SU-DHL-6 (cell line): Measurements from ENCODE around the gene GSK3A.

ENCODE experiments used
- H2AFZ ChIP-seq: fragments of 200-600 bp; sonication (generic); 2 replicates; pipeline ENCODE4 v1.6.1; 2014; ENCODE audit warnings: low read depth, mild to moderate bottlenecking, moderate library complexity, mixed read lengths, antibody characterized with exemption, low read length; ENCODE audit not compliant: severe bottlenecking
- H3F3A ChIP-seq: fragments of 200-600 bp; shearing (Covaris generic); 2 replicates; pipeline ENCODE4 v1.6.0; 2016; ENCODE audit warnings: antibody characterized with exemption, mild to moderate bottlenecking; ENCODE audit not compliant: insufficient read depth
- H3K27ac ChIP-seq: fragments of 200-600 bp; sonication (generic); 2 replicates; pipeline ENCODE4 v1.5.1; 2016; ENCODE audit warnings: low read depth, mild to moderate bottlenecking, low read length, moderate library complexity, mixed read lengths
- H3K27me3 ChIP-seq: fragments of 200-600 bp; sonication (generic), shearing (Covaris generic); 2 replicates; pipeline ENCODE4 v1.6.0; 2014; ENCODE audit warnings: mild to moderate bottlenecking, low read length
- H3K36me3 ChIP-seq: fragments of 200-600 bp; sonication (generic); 2 replicates; pipeline ENCODE4 v1.6.1; 2014; ENCODE audit warnings: mild to moderate bottlenecking, low read length, mixed read lengths
- H3K4me2 ChIP-seq: fragments of 300-600, 200-600 bp; shearing (Covaris generic), sonication (generic); 2 replicates; pipeline ENCODE4 v1.6.0; 2014; ENCODE audit warnings: low read length, low read depth, mild to moderate bottlenecking; ENCODE audit not compliant: poor library complexity, severe bottlenecking
- H3K4me3 ChIP-seq: fragments of 200-600 bp; sonication (generic); 2 replicates; pipeline ENCODE4 v1.5.1; 2014; ENCODE audit warnings: antibody characterized with exemption, low read length, mild to moderate bottlenecking, mixed read lengths; ENCODE audit not compliant: insufficient read depth, poor library complexity, severe bottlenecking
- H3K79me2 ChIP-seq: fragments of 200-600 bp; sonication (generic); 2 replicates; pipeline ENCODE4 v1.6.1; 2014; ENCODE audit warnings: mild to moderate bottlenecking, low read length, moderate library complexity; ENCODE audit not compliant: insufficient read depth
- H3K9ac ChIP-seq: fragments of 200-600 bp; sonication (generic); 2 replicates; pipeline ENCODE4 v1.7.0; 2014; ENCODE audit warnings: mild to moderate bottlenecking, low read length
- H3K9me2 ChIP-seq: fragments of 200-600 bp; sonication (generic); replicated peaks from 2 replicates; pipeline ENCODE4 v1.6.1; 2014; ENCODE audit warnings: low read length; ENCODE audit not compliant: insufficient read depth
- H3K9me3 ChIP-seq: fragments of 200-600 bp; sonication (generic); 2 replicates; pipeline ENCODE4 v1.6.1; 2014; ENCODE audit warnings: low read length, mixed read lengths; ENCODE audit not compliant: insufficient read depth
- H4K20me1 ChIP-seq: fragments of 200-600 bp; sonication (generic); 2 replicates; pipeline ENCODE4 v1.6.1; 2014; ENCODE audit warnings: low read depth, mild to moderate bottlenecking, antibody characterized with exemption, low read length, moderate library complexity, mixed read lengths
- CTCF ChIP-seq: fragments of 200-600 bp; sonication (generic); IDR thresholded peaks from one replicate; pipeline ENCODE4 v1.5.1; 2017; ENCODE audit warnings: antibody characterized with exemption, mild to moderate bottlenecking, low read length, moderate library complexity; ENCODE audit not compliant: insufficient read depth, poor library complexity, severe bottlenecking
- EZH2phosphoT487 ChIP-seq: fragments of 200-600 bp; sonication (generic), shearing (Covaris generic); conservative IDR thresholded peaks from 2 replicates; pipeline ENCODE4 v1.6.1; 2018; ENCODE audit warnings: mild to moderate bottlenecking, antibody characterized with exemption, low read length, moderate library complexity, mixed read lengths

Gene GSK3A

DNA sequence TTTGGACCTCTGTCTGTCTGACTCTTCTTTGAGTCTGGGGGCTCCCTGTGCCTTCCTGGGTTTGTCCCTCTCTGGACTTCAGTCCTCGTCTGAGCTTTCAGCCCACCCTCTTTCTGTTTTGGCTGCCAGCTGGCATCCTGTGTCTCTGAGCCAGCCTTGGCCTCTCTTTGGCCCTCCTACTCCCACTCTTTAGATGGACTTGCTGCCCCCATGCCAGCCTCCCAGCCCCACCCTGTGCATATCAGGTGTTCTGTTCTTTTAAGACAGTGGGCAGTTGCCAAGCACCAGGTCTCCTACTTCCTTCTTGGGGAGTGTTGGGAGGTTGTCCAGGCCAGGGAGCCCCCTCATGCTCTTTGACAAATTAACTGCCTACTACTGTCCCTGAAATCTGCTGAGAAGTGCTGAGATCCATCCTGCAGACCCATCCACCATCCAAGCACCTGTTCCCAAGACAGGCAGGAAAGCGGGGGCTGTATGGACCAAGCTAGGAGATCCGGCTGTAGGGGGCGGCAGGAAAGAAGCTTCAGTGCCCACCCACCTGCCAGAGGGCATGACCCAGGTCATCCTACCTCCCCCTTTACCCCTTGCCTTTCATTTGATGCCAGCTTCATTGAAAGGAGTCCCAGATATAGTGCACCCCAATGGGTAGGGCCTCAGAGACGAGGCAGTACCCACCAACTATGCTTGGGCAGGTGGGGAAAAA lies 36.2 kb upstream of the GSK3A start:
- Histone ChIP-seq H3K79me2 (no peaks in the 10 kb centered on the region), H3K9ac (peak overlapping the region; percentile 91), H3K4me3 (no peak overlapping the region), H3K27me3 (no peaks in the 10 kb centered on the region), H2AFZ (no peak overlapping the region), H3K4me2 (peak overlapping the region; percentile 62), H4K20me1 (no peaks in the 10 kb centered on the region), H3F3A (peaks cover 30% of the 10 kb centered on the region), H3K36me3 (no peaks in the 10 kb centered on the region), H3K9me3 (no peaks in the 10 kb centered on the region), H3K27ac (peak overlapping the region; percentile 89), H3K9me2 (no peaks in the 10 kb centered on the region)
- no peak for TF ChIP-seq EZH2phosphoT487
- no peak for TF ChIP-seq CTCF

DNA sequence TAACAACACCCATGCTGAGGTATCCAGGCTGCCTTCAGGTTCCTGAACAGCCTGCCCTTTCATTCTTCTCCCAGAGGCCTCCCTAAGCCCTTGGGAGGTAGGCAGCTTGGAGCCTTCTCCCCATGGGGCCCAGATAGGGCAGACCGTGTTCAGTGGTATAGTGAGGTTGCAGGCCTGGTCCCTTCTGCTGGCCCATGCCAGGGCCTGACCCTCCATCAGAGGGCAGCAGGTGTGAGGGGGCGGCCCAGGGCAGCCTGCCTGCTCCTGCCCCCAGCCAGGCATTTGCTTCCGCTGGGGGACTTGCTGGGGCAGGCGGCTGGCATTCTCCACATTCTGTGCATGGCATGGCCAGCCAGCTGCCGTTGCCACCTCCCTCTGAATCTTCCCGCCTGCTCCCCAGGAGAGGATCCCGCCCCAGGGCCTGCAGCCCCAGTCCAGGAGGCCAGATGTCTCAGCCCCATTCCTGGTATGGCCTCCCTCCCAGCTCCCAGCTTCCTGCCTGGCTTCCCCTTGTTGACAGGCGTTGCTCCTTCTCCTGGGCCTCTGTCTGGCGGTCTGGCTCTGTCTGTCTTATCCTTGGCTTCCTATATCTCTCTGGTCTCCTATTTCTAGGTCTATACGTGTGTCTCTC lies 35.5 kb upstream of the GSK3A start:
- no peaks in the 10 kb centered on the region for H3K79me2 ChIP-seq
- no peaks in the 10 kb centered on the region for H4K20me1 ChIP-seq
- H3K27ac ChIP-seq = no peak overlapping the region; the same call in 1 of the 2 replicates
- H3K36me3 ChIP-seq = no peaks in the 10 kb centered on the region
- no peaks in the 10 kb centered on the region for H3K27me3 ChIP-seq
- TF ChIP-seq CTCF (no peak), EZH2phosphoT487 (no peak)
- H3F3A ChIP-seq = peaks cover 26% of the 10 kb centered on the region
- H2AFZ ChIP-seq = no peak overlapping the region
- no peaks in the 10 kb centered on the region for H3K9me3 ChIP-seq
- H3K4me2 ChIP-seq = no peak overlapping the region
- H3K4me3 ChIP-seq = no peak overlapping the region
- peak overlapping the region; percentile 91; the same call in 1 of the 2 replicates for H3K9ac ChIP-seq
- no peaks in the 10 kb centered on the region for H3K9me2 ChIP-seq

- H3K9ac ChIP-seq = no peak overlapping the region
- no peaks in the 10 kb centered on the region for H4K20me1 ChIP-seq
- H3K9me3 ChIP-seq = no peaks in the 10 kb centered on the region
- no peak for TF ChIP-seq CTCF
- TF ChIP-seq EZH2phosphoT487 = no peak
- H3K4me2 ChIP-seq = no peak overlapping the region
- no peaks in the 10 kb centered on the region for H3K79me2 ChIP-seq
- H3F3A ChIP-seq = peaks cover 16% of the 10 kb centered on the region
- H3K9me2 ChIP-seq = no peaks in the 10 kb centered on the region
- no peak overlapping the region for H2AFZ ChIP-seq
- no peaks in the 10 kb centered on the region for H3K27me3 ChIP-seq
- H3K36me3 ChIP-seq = no peaks in the 10 kb centered on the region
- no peak overlapping the region for H3K27ac ChIP-seq
- no peak overlapping the region for H3K4me3 ChIP-seq
Observed at GRCh38 chr19:42276821-42277220, 34.4 kb upstream of the GSK3A start.
